ENCODE data around the gene RAB3A.

The RAB3A gene, protein sequence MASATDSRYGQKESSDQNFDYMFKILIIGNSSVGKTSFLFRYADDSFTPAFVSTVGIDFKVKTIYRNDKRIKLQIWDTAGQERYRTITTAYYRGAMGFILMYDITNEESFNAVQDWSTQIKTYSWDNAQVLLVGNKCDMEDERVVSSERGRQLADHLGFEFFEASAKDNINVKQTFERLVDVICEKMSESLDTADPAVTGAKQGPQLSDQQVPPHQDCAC

DNA sequence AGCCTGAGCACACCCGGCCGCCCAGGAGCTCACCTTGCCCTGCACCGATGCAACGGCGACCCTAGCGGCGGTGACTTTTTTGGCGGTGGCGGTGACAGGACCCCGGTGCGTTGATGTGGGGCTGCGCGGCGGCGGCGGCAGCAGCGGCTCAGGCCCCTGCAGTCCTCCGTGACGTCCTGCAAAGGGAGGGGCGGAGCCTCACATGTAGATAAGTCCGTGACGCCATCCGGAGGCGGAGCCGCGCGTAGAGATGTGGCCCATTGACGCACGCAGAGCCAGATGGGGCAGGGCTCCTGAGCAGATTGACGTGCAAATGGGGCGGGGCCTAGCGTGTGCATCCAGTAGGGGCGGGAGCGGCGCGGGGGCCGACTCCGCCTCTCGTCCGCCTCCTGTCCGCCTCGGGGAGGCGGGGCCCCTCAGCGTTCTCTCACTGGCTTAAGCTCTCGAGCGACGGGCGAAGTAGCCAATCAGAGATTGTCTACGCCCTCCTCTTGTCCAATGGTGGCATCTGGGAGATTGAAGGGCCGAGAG, at the start of gene RAB3A:
Gene RAB3A, minus strand, starts transcription at position 180 of the 531 bp plus-strand sequence. CDS start 1,302 bp downstream, outside the sequence.
- DNase-seq, result peak; percentile 100

DNA sequence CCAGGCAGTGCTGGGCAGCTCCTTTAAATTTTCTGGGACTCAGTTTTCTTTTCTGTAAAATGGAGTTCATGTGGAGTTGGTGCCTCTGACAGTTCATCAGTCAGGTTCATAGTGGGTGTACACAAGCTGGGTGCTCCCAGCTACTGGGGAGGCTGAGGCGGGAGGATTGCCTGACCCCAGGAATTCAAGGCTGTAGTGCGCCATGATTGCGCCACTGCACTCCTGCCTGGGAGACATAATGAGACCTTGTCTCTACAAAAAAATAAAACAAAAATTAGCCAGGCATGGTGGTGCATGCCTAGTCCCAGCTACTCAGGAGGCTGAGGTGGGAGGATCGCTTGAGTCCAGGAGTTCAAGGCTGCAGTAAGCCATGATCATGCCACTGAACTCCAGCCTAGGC, 49.3 kb upstream of the RAB3A start:
- no peak for DNase-seq

DNA sequence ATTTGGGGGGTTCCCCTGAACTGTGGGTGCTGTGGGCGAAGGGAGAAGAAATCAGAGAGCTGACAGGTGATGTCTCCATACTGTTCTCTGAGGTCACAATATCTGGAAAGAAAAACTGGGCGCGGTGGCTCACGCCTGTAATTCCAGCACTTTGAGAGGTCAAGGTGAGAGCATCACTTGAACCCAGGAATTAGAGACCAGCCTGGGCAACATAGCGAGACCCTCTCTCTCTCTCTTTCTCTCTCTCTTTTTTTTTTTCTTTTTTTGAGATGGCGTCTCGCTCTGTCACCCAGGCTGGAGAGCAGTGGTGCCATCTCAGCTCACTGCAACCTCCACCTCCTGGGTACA, 48.5 kb upstream of the RAB3A start:
- DNase-seq, result no peak

DNA sequence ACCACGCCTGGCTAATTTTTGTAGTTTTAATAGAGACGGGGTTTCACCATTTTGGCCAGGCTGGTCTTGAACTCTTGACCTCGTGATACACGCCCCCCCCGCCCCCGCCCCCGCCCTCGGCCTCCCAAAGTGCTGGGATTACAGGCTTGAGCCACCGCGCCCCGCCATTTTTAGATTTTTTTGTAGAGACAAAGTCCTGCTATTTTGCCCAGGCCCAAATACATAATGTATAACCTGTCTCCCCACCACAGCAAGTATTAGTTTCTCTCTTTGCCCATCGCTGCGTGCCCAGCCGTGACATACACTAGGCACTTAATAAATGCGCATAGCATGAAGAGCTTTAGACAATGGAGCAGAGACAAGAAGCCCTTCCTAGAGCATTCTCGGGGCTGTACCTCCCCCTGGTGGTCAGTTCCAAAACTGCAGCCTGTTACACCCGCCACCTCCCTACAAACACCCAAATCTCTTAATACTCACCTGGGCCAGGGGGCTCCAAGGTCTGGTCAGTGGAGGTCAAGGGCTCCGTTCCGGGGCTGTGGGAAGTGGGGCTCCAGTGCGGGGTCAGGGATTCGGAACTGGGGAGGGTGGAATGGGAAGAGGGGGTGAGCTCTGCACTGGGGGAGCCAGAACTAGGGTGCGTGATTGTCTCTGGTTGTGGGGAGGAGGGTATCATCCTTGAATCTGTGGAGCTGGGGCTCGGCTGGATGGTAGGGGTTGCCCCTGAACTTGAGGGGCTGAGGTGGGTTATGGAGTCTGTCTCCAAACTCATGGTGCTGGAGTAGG, 47.9 kb upstream of the RAB3A start:
- no peak for DNase-seq

DNA sequence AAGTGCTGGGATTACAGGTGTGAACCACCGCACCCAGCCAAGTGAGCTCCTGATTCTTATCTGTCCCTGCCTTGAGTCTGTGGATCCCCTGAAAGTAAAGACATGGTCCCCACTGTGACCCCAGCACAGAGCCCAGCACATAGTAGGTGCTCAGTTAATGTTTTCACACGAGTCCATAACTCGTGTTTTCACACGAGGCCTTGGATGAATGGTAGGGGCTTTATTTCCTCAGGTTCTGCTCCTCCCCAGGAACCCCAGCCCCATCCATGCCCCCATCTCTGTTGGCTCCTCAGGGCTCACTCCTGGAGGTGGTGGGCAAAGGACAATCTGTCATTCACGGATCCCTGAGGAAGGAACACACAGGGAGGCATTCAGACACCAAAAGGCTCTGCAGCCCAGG, 46.0 kb upstream of the RAB3A start:
- no peak for DNase-seq

DNA sequence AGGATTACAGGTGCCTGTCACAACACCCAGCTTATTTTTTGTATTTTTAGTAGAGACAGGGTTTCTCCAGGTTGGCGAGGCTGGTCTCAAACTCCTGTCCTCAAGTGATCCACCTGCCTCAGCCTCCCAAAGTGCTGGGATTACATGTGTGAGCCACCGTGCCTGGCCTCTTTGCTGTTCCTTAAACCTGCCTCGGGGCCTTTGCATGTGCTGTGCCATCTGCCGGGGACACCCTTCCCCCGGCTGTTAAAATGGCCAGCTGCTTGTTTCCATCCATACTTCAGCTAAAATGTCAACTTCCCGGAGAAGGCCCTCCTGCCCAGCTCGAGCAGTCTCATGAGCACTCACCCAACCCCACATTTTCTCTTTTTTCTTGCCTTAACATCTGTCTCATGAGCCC, 41.5 kb upstream of the RAB3A start:
- no peak for DNase-seq

DNA sequence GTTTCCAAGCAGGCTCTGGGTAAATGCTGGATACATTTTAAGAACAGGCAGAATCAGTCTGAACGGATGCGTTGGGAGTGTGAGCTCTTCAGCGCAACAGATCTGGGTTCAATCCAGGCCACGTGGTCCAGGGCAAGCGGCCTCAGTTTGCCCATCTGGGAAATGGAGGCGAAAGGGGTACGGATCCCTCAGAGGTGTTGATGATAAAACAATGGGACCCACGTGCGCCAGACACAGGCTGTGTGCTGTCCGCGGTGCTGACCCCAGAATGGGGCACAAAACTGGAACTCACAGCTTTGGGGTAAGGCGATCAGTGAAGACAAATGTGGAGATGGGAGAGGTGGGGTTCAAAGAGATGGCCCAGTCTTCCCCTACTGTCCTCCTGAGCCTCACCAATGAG, 35.5 kb upstream of the RAB3A start:
- DNase-seq, result no peak

DNA sequence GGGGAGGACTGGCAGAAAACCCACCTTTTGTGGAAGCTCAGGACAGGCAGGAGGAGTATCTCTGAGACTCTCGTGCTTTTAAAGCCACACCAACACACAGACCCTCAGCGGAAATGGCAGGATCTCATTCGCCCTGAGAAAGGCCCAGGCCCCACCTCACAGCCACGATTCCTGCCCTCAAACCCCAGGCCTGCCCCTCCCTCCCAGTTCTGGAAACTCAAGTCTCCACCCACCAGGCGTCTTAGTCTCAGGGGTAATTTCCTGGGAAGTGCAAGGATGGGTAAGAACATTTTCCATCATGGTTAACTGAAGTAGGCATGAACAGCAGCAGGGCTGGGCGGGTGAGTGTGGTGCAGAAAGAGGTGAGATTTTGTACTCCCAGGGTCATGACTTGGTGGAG, 30.4 kb upstream of the RAB3A start:
- DNase-seq, result no peak

DNA sequence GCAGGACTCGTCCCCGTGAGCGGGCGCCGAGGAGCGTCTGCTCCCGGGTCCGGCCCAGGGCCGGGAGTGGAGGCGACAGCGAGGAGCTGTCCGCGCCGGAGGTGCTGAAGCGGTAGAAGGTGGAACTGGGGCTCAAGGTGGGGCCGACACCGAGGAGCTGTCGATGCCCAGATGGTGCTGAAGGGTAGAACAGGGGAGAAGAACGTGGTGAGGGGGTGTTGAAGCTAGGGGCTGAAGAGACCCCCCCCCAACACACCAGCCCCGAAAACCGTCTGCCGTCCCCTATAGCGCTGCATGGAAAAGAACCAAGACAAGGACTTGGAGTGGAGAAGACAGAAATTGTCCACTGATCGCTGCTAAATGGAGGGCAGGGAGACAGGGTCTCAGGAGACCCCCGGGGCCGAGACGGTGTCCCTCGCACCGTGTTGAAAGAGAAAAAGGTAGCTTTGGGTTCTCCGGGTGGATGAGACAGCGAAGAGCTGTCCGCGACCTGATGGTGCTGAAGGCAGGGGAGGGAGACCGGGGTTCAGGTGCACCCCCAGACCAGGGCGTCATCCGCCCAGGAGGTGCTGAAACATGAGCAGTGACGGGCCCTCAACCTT, 29.5 kb upstream of the RAB3A start:
- DNase-seq, result no peak

DNA sequence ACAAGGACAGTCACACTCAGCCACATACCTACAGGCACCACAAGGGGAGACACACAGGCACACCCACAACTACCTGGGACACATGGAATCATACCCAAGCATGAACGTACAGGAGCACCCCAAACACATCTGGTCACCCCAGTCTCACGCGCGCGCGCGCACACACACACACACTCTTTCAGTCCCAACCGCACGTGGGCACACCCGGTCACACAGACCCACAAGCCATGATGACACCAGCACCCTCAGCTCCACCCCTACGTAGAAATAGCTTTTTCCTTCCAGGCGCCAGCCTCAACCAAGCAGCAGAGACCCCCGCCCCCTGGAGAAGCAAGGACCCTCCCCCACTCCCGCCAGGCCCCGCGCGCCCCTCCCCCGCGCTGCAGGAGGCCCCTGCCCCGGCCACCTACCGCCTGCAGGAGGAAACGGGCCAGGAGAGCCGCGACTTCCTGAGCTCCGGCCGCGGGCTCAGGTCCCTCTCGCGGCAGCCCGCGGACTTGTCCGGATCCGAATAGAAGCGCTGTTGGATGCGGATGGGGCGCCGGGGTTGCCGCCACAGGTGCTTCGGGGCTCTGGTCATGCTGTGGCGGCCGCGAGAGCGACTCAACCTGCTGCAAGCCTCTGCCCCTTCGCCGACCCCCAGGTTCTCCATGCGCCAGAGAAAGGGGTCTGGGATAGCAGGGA, 28.8 kb upstream of the RAB3A start:
- DNase-seq, result no peak

DNA sequence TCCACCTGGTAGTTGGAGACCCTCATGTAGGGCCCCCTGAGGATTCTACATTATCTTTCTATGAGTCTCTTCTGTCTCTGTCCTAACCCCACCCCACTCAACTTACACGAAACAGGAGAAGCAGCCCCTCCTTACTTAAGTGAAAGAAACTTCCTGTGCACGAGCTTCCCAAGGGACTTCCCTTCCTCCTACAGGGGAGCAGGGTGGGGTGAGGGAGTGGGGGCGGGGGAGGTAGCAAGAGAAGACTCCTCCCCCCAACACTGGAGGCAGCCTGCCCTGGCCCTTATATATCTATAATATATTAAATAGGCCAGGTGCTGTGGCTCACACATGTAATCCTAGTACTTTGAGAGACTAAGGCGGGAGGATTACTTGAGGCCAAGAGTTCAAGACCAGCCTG, 27.9 kb upstream of the RAB3A start:
- no peak for DNase-seq

DNA sequence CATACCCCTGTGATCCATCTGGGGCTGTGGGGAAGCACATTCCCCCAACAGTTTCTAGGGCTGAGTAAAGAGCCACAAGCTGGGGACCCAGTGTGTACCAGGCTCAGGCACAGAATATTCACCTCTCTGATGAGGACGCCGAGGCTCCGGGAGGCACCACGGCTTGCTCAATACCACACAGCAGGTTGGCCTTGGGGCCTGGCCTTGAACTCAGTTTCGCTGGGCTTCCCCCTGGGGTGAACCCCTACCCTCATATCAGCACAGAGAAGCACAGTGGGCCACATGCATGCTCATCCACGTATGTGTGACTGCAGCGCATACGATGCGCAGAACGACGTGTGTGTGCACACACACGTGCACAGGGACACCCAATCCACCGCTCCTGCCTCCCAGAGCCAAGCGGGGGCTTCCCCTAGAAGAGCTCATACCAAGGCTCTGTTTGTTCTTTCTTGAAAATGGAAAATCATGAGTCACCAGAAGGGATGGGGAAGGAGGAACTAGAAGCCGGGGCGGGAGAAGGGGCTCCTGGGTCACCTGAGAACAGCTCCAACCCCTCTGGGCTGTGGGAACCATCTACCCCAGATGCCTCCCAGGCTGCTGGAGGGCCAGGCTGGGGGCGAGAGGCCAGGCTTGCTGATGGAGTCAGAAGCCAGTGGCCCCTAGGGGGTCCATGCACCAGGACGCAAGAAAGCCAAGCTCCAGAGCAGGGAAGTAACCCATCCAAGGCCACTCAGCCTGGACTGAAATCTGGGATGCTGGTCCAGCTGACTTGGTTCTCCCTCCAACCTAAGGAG, 27.3 kb upstream of the RAB3A start:
- DNase-seq, result no peak

DNA sequence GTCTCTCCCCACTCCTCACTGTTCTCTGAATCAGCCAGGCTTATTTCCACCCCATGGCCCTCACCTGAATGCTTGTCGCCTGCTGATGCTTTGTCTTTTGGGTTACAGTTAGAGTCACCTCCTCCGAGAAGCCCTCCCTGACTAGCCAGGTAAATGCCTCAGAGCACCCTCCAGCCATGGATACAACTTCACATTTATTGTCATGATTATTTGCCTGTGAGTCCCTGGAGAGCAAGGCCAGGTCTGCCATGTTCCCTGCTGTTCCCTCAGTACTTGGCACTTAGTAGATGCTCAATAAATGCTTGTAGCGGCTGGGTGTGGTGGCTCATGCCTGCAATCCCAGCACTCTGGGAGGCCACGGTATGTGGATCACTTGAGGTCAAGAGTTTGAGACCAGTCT, 26.1 kb upstream of the RAB3A start:
- DNase-seq, result no peak

DNA sequence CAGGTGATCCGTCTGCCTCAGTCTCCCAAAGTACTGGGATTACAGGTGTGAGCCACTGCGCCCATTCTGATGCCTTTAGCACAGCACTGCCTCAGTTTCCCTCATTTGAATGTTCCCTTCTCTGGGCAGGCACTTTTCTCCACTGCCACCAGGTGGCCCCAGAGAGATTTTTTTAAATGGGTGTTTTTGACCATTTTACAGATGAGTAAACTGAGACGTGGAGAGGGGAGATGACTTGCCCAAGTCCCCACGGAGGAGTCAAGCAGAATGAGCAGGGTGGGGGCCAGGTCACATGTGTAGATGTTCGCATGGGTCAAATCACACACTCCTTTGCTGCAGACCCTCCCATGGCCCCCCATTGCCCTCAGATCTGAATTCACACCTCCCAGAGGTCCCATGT, 25.6 kb upstream of the RAB3A start:
- no peak for DNase-seq

DNA sequence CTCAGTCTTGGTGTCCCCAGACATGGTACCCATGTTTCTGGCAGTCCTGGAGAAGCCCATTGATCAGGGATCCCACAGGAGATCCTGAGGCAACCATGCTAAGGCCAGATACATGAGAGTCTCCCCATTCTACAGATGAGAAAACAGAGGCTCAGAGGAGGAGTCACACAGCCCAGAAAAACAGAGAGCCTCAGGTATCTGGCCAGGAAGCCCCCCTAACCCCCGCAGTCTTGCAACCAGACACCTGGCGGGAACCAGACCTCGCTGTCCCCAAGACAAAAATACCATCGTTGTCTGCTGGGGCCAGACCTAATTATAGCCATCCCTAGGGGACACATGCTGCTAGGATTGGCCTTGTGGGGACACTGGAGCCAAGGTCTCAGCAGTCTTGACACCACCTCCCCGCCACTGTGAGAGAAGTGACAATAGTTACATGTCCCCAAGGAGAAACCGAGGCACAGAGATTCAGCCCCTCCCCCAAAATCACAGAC, 24.0 kb upstream of the RAB3A start:
- no peak for DNase-seq

DNA sequence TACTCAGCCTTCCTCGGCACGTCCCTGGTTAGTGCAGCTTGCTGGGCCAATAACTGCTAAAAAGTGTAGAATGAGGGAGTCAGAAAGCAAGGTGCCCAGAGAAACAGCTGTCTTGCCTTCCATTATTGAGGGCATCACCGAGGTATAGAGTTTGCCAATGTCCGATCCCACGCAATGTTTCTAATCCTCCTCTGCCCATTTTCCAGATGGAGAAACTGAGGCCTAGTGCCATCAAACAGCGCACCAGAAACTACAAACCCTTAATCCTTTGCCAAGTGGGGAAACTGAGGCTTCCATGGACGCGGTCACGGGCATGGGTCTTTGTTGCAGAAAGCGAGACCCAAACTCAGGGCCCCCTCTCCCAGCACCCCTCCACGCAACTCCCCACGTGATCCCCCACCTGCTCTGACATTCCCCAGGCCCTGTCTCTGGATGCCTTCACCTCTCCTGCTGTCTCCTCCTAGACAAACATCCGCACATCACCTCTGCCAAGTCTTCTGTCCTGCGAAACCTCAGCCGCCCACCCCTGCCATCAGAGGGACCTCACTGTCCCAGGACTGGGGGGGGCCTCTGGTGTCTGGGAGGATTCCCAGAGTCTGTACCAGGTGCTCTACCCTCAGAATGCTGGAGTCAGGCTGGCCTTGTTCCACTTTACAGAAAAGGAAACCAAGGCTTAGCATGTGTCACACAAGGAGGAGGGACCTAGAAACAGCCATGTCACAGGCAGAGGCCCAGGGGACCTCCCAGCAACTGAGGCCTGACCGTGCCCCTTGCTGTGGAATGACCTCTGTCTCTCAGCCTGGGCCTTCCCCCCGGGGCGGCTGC, 23.3 kb upstream of the RAB3A start:
- no peak for DNase-seq

DNA sequence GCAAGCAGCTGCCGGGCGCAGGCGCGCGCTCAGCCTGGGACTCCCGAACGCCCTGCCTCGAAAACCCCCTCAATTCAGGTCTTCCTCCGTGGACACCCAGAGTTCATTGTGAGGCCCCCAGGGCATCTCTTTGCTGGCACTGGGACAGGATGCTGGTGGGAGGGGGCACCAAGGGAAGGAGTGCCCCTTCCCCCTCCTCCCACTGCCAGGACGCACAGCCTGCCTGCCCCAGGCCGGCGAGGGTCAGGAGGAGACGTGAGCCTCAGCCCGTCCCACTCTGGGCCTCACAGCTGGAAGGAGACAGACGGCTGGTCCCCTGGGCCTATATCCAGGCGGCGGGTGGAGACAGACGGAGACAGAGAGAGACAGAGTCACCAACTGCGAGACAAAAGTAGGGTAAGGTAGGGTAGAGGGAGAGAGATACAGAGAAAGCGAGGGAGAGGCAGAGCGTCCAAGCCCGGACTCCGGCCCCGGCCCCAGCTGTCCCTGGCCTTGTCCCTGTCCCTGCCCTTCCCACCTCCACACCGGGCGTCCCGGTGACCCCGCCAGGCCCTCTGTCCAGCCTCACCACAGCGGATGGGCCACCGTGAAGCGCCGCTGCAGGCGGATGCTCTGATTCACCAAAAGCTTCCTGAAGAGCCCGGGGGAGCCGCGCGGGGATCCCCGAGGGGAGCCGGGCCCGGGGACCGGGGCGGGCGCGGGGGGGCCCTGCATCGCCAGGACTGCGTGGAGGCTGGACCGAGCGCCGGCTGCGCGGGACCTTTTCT, 22.0 kb upstream of the RAB3A start, which contains the start of gene PDE4C:
Gene PDE4C, minus strand, starts transcription at position 737 of the 767 bp plus-strand sequence. Its CDS starts 23 bp downstream, at position 714.
- no peak for DNase-seq

DNA sequence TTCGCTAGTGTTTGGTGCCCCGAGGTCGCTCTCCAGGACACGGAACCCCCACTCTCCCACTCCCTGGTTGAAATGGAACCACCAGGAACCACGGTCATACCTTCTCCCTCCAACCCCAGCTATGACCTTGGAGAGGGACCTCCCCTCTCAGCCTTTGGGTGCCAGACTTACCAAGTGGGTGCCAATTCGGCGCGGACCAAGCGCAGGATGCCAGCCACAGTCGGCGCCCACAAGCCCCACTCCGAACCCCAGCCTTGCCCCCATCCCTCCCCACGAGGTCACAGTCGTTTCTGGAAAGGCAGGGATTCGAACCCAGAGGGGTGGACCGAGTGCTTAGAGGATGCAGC, 21.5 kb upstream of the RAB3A start:
- no peak for DNase-seq

DNA sequence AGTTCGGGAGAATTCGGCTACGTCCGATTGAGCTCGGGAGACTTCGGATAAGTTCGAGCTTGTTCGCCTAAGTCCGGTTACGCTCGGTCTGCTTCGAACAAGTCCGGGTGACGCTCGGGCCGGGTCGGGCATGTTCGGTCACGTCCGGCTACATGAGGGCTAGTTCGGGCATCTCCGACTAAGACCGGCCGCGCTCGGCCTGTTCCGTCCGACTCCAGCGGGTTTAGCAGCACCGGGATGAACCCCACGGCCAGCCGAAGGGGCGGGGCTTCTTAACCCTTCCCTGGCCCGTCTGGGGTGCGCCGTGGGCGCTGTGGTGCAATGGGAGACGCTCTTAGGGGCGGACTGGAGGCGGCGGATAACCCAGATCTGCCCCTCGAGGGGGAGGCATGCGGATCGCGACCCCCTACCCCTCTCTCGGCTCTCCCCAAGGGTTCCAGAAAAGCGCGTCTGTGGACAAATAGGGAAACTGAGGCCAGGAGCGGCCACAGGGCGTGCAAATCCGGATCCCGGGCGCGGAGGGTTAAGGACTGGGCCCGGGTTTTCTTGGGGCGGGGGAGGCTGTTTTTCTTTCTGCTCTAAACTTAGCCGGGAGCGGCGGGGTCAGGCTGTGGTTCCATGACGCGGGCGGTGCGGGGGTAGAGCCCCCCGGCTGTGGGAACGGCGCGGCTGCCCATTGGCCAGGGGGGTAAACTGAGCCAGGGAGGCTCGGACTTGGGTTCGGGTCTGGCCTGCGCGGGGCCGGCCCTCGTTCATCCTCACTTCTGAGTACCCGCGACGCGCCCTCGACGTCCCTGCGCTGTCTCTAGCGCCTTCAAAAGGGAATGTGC, 20.9 kb upstream of the RAB3A start:
- peak in 1 of 2 experiments; percentile 36 for DNase-seq

All from cerebellar nuclear complex (tissue), 1 donor.